HG03025 (cell line): ENCODE data around the gene KCTD19.

Source experiments
- ATAC-seq: cut with Tn5 transposase; IDR thresholded peaks from one replicate; pipeline ENCODE4 v1.9.1; 2021; ENCODE audit warnings: mild to moderate bottlenecking, moderate library complexity; ENCODE audit not compliant: unreplicated experiment, low FRiP score

KCTD19 gene

DNA sequence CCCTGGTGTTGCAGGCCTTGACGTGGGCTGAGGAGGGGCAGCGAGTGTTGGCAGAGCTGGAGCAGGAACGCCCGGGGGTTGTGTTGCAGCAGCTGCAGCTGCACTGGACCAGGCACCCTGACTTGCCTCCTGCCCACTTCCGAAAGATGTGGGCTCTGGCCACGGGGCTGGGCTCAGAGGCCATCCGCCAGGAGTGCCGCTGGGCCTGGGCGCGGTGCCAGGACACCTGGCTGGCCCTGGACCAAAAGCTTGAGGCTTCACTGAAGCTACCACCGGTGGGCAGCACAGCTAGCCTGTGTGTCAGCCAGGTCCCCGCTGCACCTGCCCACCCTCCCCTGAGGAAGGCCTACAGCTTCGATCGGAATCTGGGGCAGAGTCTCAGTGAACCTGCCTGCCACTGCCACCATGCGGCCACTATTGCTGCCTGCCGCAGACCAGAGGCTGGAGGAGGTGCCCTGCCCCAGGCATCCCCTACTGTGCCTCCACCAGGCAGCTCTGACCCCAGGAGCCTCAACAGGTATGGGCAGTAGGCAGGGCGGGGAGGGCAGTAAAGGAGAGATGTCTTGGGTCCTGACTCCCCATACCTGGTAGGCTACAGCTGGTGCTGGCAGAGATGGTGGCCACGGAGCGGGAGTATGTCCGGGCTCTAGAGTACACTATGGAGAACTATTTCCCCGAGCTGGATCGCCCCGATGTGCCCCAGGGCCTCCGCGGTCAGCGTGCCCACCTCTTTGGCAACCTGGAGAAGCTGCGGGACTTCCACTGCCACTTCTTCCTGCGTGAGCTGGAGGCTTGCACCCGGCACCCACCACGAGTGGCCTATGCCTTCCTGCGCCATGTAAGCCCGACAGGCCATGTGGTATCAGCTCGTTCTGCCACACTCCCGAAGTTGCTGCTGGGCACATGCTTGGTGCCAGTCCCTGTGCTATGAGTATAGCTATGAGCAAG is 41.6 kb downstream of the KCTD19 start:
- ATAC-seq: no peak

DNA sequence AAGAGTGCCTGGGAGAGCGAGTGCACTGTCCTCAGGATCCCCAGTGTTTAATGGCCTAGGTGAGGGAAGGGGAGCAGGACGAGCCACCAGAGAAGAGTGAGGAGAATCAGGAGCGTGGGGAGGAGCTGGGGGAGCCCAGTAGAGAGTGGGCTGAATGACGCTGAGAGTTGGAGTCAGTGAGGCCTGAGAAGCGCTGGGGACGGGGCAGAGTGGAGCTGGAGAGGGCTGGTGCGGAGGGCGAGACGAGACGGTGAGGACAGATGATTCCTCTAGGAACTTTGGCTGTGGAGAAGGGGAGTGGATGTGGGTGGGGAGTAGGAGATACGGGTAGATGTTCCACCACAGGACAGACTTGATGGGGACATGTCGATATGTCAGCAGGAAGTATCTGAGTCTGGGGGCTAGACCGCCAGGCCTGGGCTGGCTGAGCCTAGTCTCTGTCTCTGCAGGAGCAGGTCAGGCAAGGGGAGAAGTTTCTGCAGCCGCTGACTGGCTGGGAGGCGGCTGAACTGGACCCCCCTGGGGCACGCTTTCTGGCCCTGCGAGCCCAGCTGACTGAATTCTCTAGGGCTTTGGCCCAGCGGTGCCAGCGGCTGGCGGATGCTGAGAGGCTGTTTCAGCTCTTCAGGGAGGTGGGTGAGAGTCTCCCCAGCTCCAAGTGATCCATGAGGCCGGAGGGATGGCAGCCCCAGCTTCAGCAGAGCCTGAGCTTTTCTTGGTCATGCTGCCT is 42.5 kb downstream of the KCTD19 start:
- no peak for ATAC-seq

- ATAC-seq: no peak
Measured at GRCh38 chr16:67283039-67283825, 43.3 kb downstream of the KCTD19 start.

- ATAC-seq: no peak
Measured at GRCh38 chr16:67282447-67282805, 44.1 kb downstream of the KCTD19 start.

DNA sequence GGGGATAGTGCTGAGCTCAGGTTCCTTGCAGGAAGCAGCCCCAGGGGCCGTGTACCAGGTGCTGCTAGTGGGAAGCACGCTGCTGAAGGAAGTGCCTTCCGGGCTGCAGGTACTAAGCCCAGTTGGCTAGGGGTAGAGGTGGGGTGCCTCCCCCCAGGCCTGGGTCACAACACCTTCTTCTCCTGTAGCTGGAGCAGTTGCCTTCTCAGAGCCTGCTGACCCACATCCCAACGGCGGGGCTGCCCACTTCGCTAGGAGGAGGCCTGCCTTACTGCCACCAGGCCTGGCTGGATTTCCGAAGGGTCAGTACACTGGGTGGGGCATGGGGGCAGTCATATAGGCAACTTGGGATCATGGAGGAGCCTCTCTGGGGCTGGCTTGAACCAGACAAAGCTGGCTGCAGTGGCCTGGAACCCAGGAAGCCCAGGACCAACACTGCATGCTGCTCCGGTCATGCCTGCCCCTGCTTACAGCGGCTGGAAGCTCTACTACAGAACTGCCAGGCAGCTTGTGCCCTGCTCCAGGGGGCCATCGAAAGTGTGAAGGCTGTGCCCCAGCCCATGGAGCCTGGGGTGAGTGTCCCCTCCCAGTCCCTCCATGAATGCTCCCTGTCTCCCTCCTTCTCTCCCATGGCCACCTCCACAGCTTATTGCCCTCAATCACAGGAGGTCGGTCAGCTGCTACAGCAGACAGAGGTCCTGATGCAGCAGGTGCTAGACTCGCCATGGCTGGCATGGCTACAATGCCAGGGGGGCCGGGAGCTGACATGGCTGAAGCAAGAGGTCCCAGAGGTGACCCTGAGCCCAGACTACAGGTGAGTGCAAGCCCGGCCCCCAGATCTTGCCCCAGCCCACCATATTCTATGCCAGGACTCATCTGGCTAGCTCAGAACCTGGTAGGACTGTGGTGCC is 44.8 kb downstream of the KCTD19 start:
- no peak for ATAC-seq

GRCh38 chr16:67280090-67281015 is 46.2 kb downstream of the KCTD19 start:
- ATAC-seq: no peak

- peak; percentile 58 for ATAC-seq
Measured at GRCh38 chr16:67279296-67280089, 47.0 kb downstream of the KCTD19 start, which contains the start of gene PLEKHG4. Gene PLEKHG4 (plus strand): TSS chr16:67279532. CDS start chr16:67280045, 513 bp downstream.

DNA sequence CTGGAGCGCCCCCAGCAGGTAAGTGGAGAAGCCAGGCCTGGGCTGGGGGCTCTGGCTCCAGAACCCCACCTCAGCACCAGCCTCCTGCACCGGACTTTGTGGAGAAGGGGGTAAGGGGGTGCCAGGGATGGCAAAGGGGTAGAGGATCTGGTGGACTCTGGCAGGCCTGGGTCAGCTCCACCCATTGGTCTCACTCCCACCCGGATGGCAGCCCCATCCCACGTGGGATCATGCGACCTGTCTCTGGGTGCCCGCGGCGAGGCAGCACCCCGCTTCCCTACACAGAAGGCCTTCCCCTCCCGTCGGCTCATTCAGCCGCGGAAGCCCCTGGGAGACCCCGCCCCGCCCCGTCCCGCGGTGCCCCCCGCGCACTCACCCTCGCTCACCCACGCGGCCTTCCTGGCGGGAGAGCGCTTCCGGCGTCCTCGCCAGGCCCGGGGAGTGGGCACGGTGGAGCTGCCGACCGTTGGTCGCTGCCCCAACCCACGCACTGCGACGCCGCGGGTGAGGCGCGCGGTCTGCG is 47.7 kb downstream of the KCTD19 start:
- peak; percentile 12 for ATAC-seq

GRCh38 chr16:67277999-67278772 is 48.4 kb downstream of the KCTD19 start:
- ATAC-seq: no peak

- ATAC-seq: no peak
Measured at GRCh38 chr16:67277294-67277998, 49.1 kb downstream of the KCTD19 start.

DNA sequence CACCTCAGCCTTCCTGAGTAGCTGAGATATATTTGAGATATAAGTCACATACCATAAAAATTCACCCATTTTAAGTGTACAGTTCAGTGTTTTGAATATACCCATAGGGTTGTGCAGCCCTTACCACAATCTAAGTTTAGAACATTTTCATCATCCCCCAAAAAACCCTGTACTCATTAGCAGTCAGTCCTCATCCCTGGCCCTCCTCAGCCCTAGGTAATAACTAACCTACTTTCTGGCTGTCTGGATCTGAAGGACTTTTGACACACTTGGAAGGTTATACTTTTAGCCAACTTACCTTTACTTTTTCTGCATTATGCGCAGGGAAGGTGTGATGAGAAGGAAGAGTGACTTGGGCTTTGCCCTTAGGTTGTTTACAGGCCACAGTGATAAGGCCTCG is 51.2 kb downstream of the KCTD19 start:
- no peak for ATAC-seq

GRCh38 chr16:67271446-67271845 is 55.1 kb downstream of the KCTD19 start:
- ATAC-seq: no peak

GRCh38 chr16:67270931-67271338 is 55.6 kb downstream of the KCTD19 start:
- no peak for ATAC-seq

GRCh38 chr16:67269766-67270165 is 56.8 kb downstream of the KCTD19 start:
- ATAC-seq: no peak

- no peak for ATAC-seq
Measured at GRCh38 chr16:67268136-67268579, 58.4 kb downstream of the KCTD19 start.

DNA sequence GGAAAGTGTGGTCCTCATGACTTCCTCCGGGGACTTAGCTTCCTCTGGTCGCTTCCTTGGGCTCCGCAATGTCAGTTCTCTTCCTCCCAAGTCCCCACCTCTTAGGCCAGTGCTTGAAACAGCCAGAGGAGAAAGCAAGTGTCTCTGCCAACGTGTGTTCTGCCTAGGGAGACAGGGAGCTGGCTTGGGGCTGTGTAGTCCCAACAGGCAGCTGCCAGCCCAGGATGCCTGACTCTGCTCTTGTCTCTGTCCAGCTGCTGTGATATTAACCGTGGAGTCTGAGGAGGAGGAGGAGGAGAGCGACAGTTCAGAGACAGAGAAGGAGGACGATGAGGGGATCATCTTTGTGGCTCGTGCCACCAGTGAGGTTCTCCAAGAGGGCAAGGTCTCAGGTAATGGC is 60.7 kb downstream of the KCTD19 start:
- ATAC-seq: no peak
